NCI-H2029 (cell line): Measurements from ENCODE around the gene SPON2.

Experiments
- DNase-seq: peaks from one replicate; lab custom pipeline; 2025; lab: John Stamatoyannopoulos, UW

SPON2 gene

GRCh38 chr4:1172971-1173757, 781 bp upstream of the SPON2 start:
- no peak for DNase-seq

- DNase-seq = no peak
These were observed 814 bp downstream of the SPON2 start for GRCh38 chr4:1171311-1172227.

GRCh38 chr4:1170976-1171310, 1.4 kb downstream of the SPON2 start:
- no peak for DNase-seq

GRCh38 chr4:1170156-1170975, 2.0 kb downstream of the SPON2 start:
- DNase-seq = no peak

GRCh38 chr4:1169691-1170096, 2.7 kb downstream of the SPON2 start:
- DNase-seq = no peak

- no peak for DNase-seq
These were observed 3.2 kb downstream of the SPON2 start for GRCh38 chr4:1169171-1169671.

GRCh38 chr4:1168191-1169101, 3.9 kb downstream of the SPON2 start:
- no peak for DNase-seq

- peak; percentile 95 for DNase-seq
These were observed 5.0 kb downstream of the SPON2 start for GRCh38 chr4:1167244-1167949.

GRCh38 chr4:1166509-1167243, 5.7 kb downstream of the SPON2 start:
- no peak for DNase-seq

GRCh38 chr4:1164956-1165545, 7.3 kb downstream of the SPON2 start:
- no peak for DNase-seq

GRCh38 chr4:1164444-1164843, 7.9 kb downstream of the SPON2 start:
- DNase-seq = no peak

GRCh38 chr4:1164040-1164439, 8.3 kb downstream of the SPON2 start:
- DNase-seq = no peak

- DNase-seq = no peak
These were observed 12.0 kb downstream of the SPON2 start for GRCh38 chr4:1160351-1160750.

GRCh38 chr4:1156069-1156468, 16.3 kb downstream of the SPON2 start:
- DNase-seq = no peak

- no peak for DNase-seq
These were observed 17.1 kb downstream of the SPON2 start for GRCh38 chr4:1155314-1155713.

GRCh38 chr4:1154523-1155182, 17.7 kb downstream of the SPON2 start:
- peak; percentile 74 for DNase-seq

- no peak for DNase-seq
These were observed 18.3 kb downstream of the SPON2 start for GRCh38 chr4:1154126-1154522.

- DNase-seq = no peak
These were observed 18.8 kb downstream of the SPON2 start for GRCh38 chr4:1153567-1154090.

- DNase-seq = no peak
These were observed 20.1 kb downstream of the SPON2 start for GRCh38 chr4:1152290-1152689.
